ENCODE results near the gene TIMM22.
"Not testable (repeated sequence)": the region's sequence is repeated elsewhere in the genome, so short reads cannot be mapped to it uniquely, and the experiment has no call there.

The TIMM22 gene

GRCh38 chr17:996554-997344, at the start of gene TIMM22:
Gene TIMM22 (plus strand): TSS chr17:997129. CDS start chr17:997143, 14 bp downstream.
- peak; percentile 57 for DNase-seq

- no peak for DNase-seq
Measured at GRCh38 chr17:948284-948852, 48.6 kb upstream of the TIMM22 start.

GRCh38 chr17:949623-950303, 47.2 kb upstream of the TIMM22 start:
- DNase-seq = no peak

GRCh38 chr17:951325-952132, 45.4 kb upstream of the TIMM22 start:
- DNase-seq = no peak

- not testable (repeated sequence) for DNase-seq
Measured at GRCh38 chr17:952592-952991, 44.3 kb upstream of the TIMM22 start.

- no peak for DNase-seq
Measured at GRCh38 chr17:953767-954166, 43.2 kb upstream of the TIMM22 start.

- DNase-seq = no peak
Measured at GRCh38 chr17:954431-955164, 42.3 kb upstream of the TIMM22 start.

GRCh38 chr17:956905-957304, 40.0 kb upstream of the TIMM22 start:
- no peak for DNase-seq

GRCh38 chr17:957856-958421, 39.0 kb upstream of the TIMM22 start:
- DNase-seq = no peak

GRCh38 chr17:958712-959451, 38.0 kb upstream of the TIMM22 start:
- no peak for DNase-seq

- DNase-seq = no peak
Measured at GRCh38 chr17:962166-962565, 34.8 kb upstream of the TIMM22 start.

- DNase-seq = no peak
Measured at GRCh38 chr17:962670-963069, 34.3 kb upstream of the TIMM22 start.

GRCh38 chr17:964876-965275, 32.1 kb upstream of the TIMM22 start:
- no peak for DNase-seq

GRCh38 chr17:965311-965989, 31.5 kb upstream of the TIMM22 start:
- no peak for DNase-seq

GRCh38 chr17:967122-967521, 29.8 kb upstream of the TIMM22 start:
- no peak for DNase-seq

- DNase-seq = no peak
Measured at GRCh38 chr17:968812-969730, 27.9 kb upstream of the TIMM22 start.

GRCh38 chr17:969811-970355, 27.0 kb upstream of the TIMM22 start:
- no peak for DNase-seq

- DNase-seq = no peak
Measured at GRCh38 chr17:970364-970763, 26.6 kb upstream of the TIMM22 start.

GRCh38 chr17:971861-972260, 25.1 kb upstream of the TIMM22 start:
- DNase-seq = not testable (repeated sequence)
